ENCODE measurements around the gene ZCCHC14. TPM values are rescaled to one million over a fixed set of nuclear protein-coding genes. Genes with fewer than 3 reads are reported as not detected.
A peak's percentile ranks its signal among the peaks of the same experiment; 100 is the strongest.
"Not testable (repeated sequence)": the region's sequence is repeated elsewhere in the genome, so short reads cannot be mapped to it uniquely, and the experiment has no call there.

ZCCHC14 gene
- total RNA-seq, 4 donors from 2014 or later = 23.0 to 70.0 (median 27.6) TPM

DNA sequence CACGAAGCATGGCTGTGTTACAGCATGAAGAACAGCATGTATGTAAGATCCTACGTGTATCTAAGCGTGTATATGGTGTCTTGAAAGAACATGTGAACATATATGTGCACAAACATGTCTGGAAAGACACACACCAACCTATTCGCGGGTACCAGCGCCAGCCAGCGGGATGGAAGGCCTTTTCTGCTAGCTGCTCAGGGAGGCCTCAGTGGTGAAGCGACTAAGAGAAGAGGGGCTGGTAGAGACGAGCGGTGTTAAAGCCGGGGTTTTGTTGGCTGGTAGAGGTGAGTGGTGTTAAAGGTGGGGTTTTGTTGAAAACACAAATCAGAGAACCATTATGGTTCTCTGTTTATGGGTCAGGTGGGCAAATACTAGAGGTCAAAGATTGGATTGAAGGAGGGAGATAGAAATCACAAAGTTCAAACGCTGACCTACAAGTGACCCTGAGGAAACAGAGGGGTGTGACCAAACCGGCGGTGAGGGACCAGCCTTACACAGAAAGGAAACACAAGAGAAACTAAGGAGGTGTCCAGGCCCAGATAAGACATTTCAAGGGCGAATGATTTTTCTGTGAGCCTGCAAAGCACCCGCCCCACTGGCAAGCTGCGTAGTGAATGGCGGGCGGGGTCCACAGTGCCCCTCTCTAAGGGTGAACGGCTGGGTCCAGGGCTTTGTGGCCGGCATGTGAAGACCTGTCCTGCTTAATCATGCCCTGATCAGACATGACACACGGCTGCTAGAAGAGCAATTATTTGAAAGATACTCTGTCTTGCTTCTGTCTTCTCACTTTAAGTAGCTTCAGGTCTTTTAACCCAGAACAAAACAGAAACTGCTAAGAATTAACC lies 8.1 kb downstream of the ZCCHC14 start:
- H3K27me3 ChIP-seq = no peaks in the 10 kb centered on the region
- H3K4me3 ChIP-seq (replicated peaks in 1 of 3) = no peak overlapping the region
- no peaks in the 10 kb centered on the region for H3K36me3 ChIP-seq
- TF ChIP-seq, protein P1, sequence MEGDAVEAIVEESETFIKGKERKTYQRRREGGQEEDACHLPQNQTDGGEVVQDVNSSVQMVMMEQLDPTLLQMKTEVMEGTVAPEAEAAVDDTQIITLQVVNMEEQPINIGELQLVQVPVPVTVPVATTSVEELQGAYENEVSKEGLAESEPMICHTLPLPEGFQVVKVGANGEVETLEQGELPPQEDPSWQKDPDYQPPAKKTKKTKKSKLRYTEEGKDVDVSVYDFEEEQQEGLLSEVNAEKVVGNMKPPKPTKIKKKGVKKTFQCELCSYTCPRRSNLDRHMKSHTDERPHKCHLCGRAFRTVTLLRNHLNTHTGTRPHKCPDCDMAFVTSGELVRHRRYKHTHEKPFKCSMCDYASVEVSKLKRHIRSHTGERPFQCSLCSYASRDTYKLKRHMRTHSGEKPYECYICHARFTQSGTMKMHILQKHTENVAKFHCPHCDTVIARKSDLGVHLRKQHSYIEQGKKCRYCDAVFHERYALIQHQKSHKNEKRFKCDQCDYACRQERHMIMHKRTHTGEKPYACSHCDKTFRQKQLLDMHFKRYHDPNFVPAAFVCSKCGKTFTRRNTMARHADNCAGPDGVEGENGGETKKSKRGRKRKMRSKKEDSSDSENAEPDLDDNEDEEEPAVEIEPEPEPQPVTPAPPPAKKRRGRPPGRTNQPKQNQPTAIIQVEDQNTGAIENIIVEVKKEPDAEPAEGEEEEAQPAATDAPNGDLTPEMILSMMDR (IDR thresholded peaks at IDR 0.05) = no peak
- no peak for TF ChIP-seq POLR2A (IDR thresholded peaks at IDR 0.05)
- peak; percentile 27 to 40 for DNase-seq
- H3K27ac ChIP-seq = peak overlapping the region; percentile 72 to 87 (median 76)
- H3K4me1 ChIP-seq = peaks cover 64 to 79% of the 10 kb centered on the region in 2 donors
- intact Hi-C loops (cut with DNase I) = no loop called here
- WGBS, 2 donors = 63 to 73% methylated on average over 21 to 22 of the region's 22 CpGs
- H3K9me3 ChIP-seq = no peaks in the 10 kb centered on the region

DNA sequence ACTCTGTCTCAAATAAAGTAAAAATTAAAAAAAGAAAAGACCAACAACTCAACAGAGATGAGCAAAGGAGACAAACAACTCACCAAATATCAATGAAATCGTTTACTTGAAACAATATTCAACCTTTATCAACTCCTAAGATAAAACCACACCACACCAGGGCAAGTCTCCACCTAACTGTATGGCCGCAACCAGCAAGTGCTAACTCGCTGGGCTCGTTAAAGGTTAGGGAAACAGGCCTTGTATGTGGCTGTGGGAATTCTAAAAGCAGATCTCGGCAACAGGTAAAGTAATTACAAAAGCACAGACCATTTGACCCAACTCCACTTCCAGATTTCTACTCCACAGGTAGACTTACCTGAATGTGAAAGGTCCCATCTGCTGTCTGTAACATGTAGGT lies 9.3 kb downstream of the ZCCHC14 start:
- no peaks in the 10 kb centered on the region for H3K9me3 ChIP-seq
- H3K27ac ChIP-seq = peak overlapping the region in 2 of 3 donors; percentile 76 to 87
- H3K4me3 ChIP-seq (replicated peaks in 1 of 3) = no peak overlapping the region
- no peak for TF ChIP-seq POLR2A (IDR thresholded peaks at IDR 0.05)
- TF ChIP-seq, protein P1 (IDR thresholded peaks at IDR 0.05) = no peak
- DNase-seq = no peak
- H3K36me3 ChIP-seq = no peaks in the 10 kb centered on the region
- WGBS, 2 donors = 92% methylated on average over 5 of the region's 5 CpGs
- peaks cover 53 to 71% of the 10 kb centered on the region in 2 donors for H3K4me1 ChIP-seq
- intact Hi-C loops (cut with DNase I) = no loop called here
- no peaks in the 10 kb centered on the region for H3K27me3 ChIP-seq

DNA sequence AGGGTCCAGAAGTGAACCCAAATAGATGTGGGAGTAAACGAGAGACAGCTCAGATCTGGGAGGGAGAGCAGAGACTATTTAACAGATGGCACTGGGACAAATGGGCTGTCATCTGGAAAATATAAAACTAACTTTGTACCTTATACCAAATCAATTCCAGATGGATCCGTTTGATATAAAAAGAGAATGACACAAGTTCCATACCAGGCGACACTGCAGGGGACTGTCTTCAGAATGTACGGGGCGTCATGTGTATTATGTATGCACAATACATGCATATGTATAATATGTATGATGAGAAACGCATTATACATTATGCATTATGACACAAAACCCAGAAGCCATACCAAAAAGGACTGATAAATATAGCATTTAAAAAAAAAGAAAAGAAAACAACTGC lies 10.2 kb downstream of the ZCCHC14 start:
- H3K4me3 ChIP-seq (replicated peaks in 1 of 3); DNase-seq; H3K9me3 ChIP-seq; H3K27me3 ChIP-seq; H3K36me3 ChIP-seq; intact Hi-C loops (cut with DNase I): not testable (repeated sequence)
- Histone ChIP-seq H3K4me1 (peaks cover 48 to 63% of the 10 kb centered on the region in 2 donors), H3K27ac (peak overlapping the region in 1 of 3 donors; percentile 17)
- WGBS, 2 donors = 87 to 88% methylated on average over 6 of the region's 6 CpGs

DNA sequence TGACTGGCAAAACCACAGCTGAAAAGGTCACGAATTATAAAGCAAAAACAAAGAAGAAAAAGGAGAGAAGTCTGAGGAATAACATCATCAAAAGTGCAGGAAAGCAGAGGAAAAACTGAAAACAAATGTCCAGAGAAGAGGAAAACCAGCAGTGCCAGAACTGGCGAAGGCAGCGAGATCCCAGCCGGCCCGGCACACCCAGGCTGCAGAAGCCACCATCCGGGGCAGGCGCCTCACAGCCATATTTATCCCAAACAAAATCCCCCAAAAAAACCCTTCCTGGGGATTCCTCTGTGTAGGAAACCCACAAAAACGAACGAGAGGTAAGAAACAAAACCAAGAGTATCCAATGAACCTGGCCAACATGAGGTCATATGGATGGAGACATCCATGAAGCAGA lies 10.6 kb downstream of the ZCCHC14 start:
- Histone ChIP-seq H3K4me3 (replicated peaks in 1 of 3) (no peak overlapping the region), H3K27me3 (no peaks in the 10 kb centered on the region), H3K4me1 (peaks cover 44 to 59% of the 10 kb centered on the region in 2 donors), H3K9me3 (no peaks in the 10 kb centered on the region), H3K27ac (peak overlapping the region in 1 of 3 donors; percentile 24), H3K36me3 (no peaks in the 10 kb centered on the region)
- TF ChIP-seq, protein P1 (IDR thresholded peaks at IDR 0.05) = no peak
- no peak for TF ChIP-seq POLR2A (IDR thresholded peaks at IDR 0.05)
- intact Hi-C loops (cut with DNase I) = no loop called here
- no peak for DNase-seq
- 77 to 84% methylated on average over 9 of the region's 9 CpGs for WGBS, 2 donors

DNA sequence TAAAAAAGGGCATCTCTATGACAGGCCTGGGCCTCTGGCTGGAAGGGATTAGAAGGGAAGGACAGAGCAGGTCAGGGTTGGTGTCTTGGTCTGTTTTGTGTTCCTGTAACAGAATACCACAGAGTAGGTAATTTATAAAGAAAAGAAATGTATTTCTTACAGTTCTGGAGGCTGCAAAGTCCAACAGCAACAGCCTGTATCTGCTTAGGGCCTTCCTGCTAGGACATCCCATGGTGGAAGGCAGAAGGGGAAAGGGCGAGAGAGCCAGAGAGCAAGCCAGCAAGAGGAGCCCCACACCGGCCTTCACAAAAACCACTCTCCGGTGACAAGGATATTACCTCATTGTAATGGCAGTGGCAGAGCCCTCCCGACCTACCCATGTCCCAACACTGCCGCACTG lies 11.1 kb downstream of the ZCCHC14 start:
- H3K36me3 ChIP-seq; H3K4me3 ChIP-seq (replicated peaks in 1 of 3); intact Hi-C loops (cut with DNase I); H3K27me3 ChIP-seq; H3K9me3 ChIP-seq; DNase-seq: not testable (repeated sequence)
- peak overlapping the region in 1 of 3 donors; percentile 24 for H3K27ac ChIP-seq
- peaks cover 39 to 53% of the 10 kb centered on the region in 2 donors for H3K4me1 ChIP-seq
- WGBS, 2 donors = 93% methylated on average over 4 to 5 of the region's 5 CpGs

DNA sequence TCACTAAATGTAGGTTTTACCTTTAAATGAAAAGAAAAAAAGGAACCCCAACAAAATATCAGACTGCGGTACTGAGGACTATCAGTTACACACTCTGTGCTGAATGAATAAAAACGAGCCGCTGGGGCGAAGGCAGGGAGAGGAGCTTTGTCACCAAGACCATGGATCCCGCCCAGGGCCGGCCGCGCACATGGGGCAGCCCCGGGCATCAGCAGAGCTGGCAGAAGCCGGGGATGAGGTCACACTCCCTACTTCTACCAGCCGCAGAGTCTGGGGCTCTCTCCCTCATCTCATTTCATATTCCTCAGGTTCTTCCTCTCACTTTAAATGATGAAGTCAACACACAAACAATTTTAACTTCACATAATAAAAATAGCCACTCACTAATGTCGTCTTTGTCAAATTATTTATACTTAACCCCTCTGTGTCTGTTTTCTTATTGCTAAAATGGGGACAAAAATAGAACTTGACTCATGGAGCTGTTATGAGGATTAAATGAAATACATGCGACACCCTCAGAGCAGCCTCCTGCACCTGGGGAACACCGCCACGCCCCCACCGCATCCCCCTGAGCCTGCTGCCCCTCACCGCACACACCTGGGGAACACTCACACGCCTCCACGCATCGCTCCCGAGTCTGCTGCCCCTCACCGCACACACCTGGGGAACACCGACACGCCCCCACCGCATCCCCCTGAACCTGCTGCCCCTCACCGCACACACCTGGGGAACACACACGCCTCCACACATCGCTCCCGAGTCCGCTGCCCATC lies 15.4 kb downstream of the ZCCHC14 start:
- H3K4me3 ChIP-seq (replicated peaks in 1 of 3); intact Hi-C loops (cut with DNase I); H3K9me3 ChIP-seq; H3K27me3 ChIP-seq; H3K27ac ChIP-seq; DNase-seq; H3K36me3 ChIP-seq: not testable (repeated sequence)
- WGBS, 2 donors = 90 to 91% methylated on average over 30 of the region's 30 CpGs
- H3K4me1 ChIP-seq = peaks cover 27 to 50% of the 10 kb centered on the region in 2 donors
